Neural cell (in vitro differentiated cells): ENCODE measurements around the gene KCNJ12.
"Not testable (repeated sequence)": the region's sequence is repeated elsewhere in the genome, so short reads cannot be mapped to it uniquely, and the experiment has no call there.

Source experiments
- EP300 ChIP-seq: fragments of 450-650 bp; conservative IDR thresholded peaks from 2 replicates; pipeline ENCODE4 v1.6.1; 2014; ENCODE audit warnings: antibody characterized with exemption, mild to moderate bottlenecking, moderate library complexity; ENCODE audit not compliant: poor library complexity, severe bottlenecking
- EZH2 ChIP-seq: fragments of 200-600, 300-800 bp; shearing (Covaris generic), sonication (generic); IDR thresholded peaks from 2 replicates; pipeline ENCODE4 v1.6.1; 2014; ENCODE audit warnings: antibody characterized with exemption, low read length, borderline replicate concordance, mild to moderate bottlenecking; ENCODE audit not compliant: insufficient read depth, poor library complexity, severe bottlenecking
- MXI1 ChIP-seq: fragments of 450-650 bp; conservative IDR thresholded peaks from 2 replicates; pipeline ENCODE4 v1.6.1; 2014; ENCODE audit warnings: antibody characterized with exemption, mild to moderate bottlenecking; ENCODE audit not compliant: poor library complexity, severe bottlenecking
- POLR2AphosphoS5 ChIP-seq: IDR thresholded peaks from 2 replicates; pipeline ENCODE4 v1.6.1; 2012
- RAD21 ChIP-seq: fragments of 450-650 bp; conservative IDR thresholded peaks from 2 replicates; pipeline ENCODE4 v1.6.1; 2014; ENCODE audit warnings: antibody characterized with exemption, mild to moderate bottlenecking, moderate library complexity
- TAF1 ChIP-seq: IDR thresholded peaks from 2 replicates; pipeline ENCODE4 v1.6.1; 2012; ENCODE audit warnings: low read depth
- TF ChIP-seq, protein P1 (sequence below): IDR thresholded peaks from 2 replicates; pipeline ENCODE4 v1.6.1; 2012; ENCODE audit warnings: borderline replicate concordance
- TF ChIP-seq, protein P2 (sequence below): fragments of 450-650 bp; IDR thresholded peaks from 2 replicates; pipeline ENCODE4 v1.5.1; 2014; ENCODE audit warnings: antibody characterized with exemption, mild to moderate bottlenecking, moderate library complexity; ENCODE audit not compliant: poor library complexity, severe bottlenecking

DNA sequence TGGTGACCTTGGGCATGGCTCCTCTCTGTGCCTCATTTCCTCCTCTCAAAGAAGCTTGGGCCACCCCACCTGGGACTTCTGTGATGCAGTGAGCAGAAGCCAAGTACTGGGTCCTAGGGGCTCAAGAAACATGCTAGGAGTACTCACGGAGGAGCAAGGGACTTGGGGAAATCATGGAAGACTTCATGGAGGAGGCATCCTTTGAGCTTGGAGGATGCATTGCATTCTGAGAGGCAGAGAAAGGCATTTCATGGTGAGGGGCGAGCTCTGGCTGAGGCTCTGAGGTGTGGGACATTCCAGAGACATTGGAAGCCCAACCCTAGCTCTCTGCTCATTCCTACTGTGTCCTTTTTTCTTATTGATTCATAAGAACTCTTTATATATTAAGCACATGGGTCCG, 26.8 kb downstream of the KCNJ12 start:
- TF ChIP-seq, protein P1, sequence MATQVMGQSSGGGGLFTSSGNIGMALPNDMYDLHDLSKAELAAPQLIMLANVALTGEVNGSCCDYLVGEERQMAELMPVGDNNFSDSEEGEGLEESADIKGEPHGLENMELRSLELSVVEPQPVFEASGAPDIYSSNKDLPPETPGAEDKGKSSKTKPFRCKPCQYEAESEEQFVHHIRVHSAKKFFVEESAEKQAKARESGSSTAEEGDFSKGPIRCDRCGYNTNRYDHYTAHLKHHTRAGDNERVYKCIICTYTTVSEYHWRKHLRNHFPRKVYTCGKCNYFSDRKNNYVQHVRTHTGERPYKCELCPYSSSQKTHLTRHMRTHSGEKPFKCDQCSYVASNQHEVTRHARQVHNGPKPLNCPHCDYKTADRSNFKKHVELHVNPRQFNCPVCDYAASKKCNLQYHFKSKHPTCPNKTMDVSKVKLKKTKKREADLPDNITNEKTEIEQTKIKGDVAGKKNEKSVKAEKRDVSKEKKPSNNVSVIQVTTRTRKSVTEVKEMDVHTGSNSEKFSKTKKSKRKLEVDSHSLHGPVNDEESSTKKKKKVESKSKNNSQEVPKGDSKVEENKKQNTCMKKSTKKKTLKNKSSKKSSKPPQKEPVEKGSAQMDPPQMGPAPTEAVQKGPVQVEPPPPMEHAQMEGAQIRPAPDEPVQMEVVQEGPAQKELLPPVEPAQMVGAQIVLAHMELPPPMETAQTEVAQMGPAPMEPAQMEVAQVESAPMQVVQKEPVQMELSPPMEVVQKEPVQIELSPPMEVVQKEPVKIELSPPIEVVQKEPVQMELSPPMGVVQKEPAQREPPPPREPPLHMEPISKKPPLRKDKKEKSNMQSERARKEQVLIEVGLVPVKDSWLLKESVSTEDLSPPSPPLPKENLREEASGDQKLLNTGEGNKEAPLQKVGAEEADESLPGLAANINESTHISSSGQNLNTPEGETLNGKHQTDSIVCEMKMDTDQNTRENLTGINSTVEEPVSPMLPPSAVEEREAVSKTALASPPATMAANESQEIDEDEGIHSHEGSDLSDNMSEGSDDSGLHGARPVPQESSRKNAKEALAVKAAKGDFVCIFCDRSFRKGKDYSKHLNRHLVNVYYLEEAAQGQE, result not testable (repeated sequence)
- TF ChIP-seq, protein P2, sequence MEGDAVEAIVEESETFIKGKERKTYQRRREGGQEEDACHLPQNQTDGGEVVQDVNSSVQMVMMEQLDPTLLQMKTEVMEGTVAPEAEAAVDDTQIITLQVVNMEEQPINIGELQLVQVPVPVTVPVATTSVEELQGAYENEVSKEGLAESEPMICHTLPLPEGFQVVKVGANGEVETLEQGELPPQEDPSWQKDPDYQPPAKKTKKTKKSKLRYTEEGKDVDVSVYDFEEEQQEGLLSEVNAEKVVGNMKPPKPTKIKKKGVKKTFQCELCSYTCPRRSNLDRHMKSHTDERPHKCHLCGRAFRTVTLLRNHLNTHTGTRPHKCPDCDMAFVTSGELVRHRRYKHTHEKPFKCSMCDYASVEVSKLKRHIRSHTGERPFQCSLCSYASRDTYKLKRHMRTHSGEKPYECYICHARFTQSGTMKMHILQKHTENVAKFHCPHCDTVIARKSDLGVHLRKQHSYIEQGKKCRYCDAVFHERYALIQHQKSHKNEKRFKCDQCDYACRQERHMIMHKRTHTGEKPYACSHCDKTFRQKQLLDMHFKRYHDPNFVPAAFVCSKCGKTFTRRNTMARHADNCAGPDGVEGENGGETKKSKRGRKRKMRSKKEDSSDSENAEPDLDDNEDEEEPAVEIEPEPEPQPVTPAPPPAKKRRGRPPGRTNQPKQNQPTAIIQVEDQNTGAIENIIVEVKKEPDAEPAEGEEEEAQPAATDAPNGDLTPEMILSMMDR, result not testable (repeated sequence)
- not testable (repeated sequence) for TF ChIP-seq EZH2, POLR2AphosphoS5, EP300, TAF1, MXI1, RAD21
